NT2/D1 (cell line): ENCODE results near the gene CELF2.

Experiments used
- SUZ12 ChIP-seq: IDR thresholded peaks from 2 replicates; pipeline ENCODE4 v1.6.1; 2011; ENCODE audit not compliant: insufficient read length, insufficient read depth; ENCODE audit errors: extremely low read depth
- YY1 ChIP-seq: IDR thresholded peaks from 2 replicates; pipeline ENCODE4 v1.6.1; 2011; ENCODE audit not compliant: insufficient read length, insufficient read depth
- ZNF274 ChIP-seq: IDR thresholded peaks from 2 replicates; pipeline ENCODE4 v1.6.1; 2011; ENCODE audit warnings: mild to moderate bottlenecking, low read depth, low read length

- no peak for TF ChIP-seq ZNF274
- TF ChIP-seq YY1: no peak
- no peak for TF ChIP-seq SUZ12
Observed at GRCh38 chr10:11217521-11217920, 199.8 kb downstream of the CELF2 start.
